Stimulated activated naive CD8-positive, alpha-beta T cell treated with anti-CD3 and anti-CD28 coated beads, Interleukin-15, Interleukin-2, amounts not matched to agents 100 ng/mL and 50 ng/mL, for 24 hours (primary cell): ENCODE measurements around the gene PLEK2.
"Not testable (repeated sequence)": the region's sequence is repeated elsewhere in the genome, so short reads cannot be mapped to it uniquely, and the experiment has no call there.

Experiments used
- H3K27ac Mint-ChIP-seq: one replicate; pipeline ENCODE4 v1.8.0; 2021; ENCODE audit warnings: mild to moderate bottlenecking, mixed read lengths
- H3K27me3 Mint-ChIP-seq: one replicate; pipeline ENCODE4 v1.8.0; 2021; ENCODE audit warnings: mixed read lengths
- H3K36me3 Mint-ChIP-seq: one replicate; pipeline ENCODE4 v1.8.0; 2021; ENCODE audit warnings: low read depth, mixed read lengths
- H3K4me1 Mint-ChIP-seq: one replicate; pipeline ENCODE4 v1.8.0; 2021; ENCODE audit warnings: low read depth, mixed read lengths
- H3K4me3 Mint-ChIP-seq: one replicate; pipeline ENCODE4 v1.8.0; 2021; ENCODE audit warnings: mild to moderate bottlenecking, mixed read lengths
- H3K9me3 Mint-ChIP-seq: one replicate; pipeline ENCODE4 v1.8.0; 2021; ENCODE audit warnings: mixed read lengths

PLEK2 gene

GRCh38 chr14:67365476-67365875, 46.5 kb downstream of the PLEK2 start:
- Mint-ChIP-seq H3K27me3 (no peaks in the 10 kb centered on the region), H3K36me3 (peaks cover 92% of the 10 kb centered on the region), H3K27ac (no peak overlapping the region), H3K9me3 (no peaks in the 10 kb centered on the region), H3K4me1 (peaks cover 74% of the 10 kb centered on the region), H3K4me3 (no peak overlapping the region)

- peak overlapping the region; percentile 96 for H3K4me3 Mint-ChIP-seq
- H3K4me1 Mint-ChIP-seq: peaks cover 68% of the 10 kb centered on the region
- H3K27me3 Mint-ChIP-seq: no peaks in the 10 kb centered on the region
- H3K27ac Mint-ChIP-seq: peak overlapping the region; percentile 95
- no peaks in the 10 kb centered on the region for H3K9me3 Mint-ChIP-seq
- peaks cover 51% of the 10 kb centered on the region for H3K36me3 Mint-ChIP-seq
Observed at GRCh38 chr14:67360470-67361206, 51.3 kb downstream of the PLEK2 start.

- H3K4me1 Mint-ChIP-seq: peaks cover 62% of the 10 kb centered on the region
Observed at GRCh38 chr14:67359775-67360469, 52.0 kb downstream of the PLEK2 start, which contains the start of the genes ATP6V1D and EIF2S1. Gene ATP6V1D (minus strand): TSS chr14:67359804. CDS start chr14:67359698, 106 bp downstream. Gene EIF2S1 (plus strand): TSS chr14:67360328. CDS start chr14:67364768, 4,440 bp downstream.

GRCh38 chr14:67358924-67359774, 52.8 kb downstream of the PLEK2 start:
- peaks cover 36% of the 10 kb centered on the region for H3K36me3 Mint-ChIP-seq
- no peaks in the 10 kb centered on the region for H3K9me3 Mint-ChIP-seq
- H3K27ac Mint-ChIP-seq: peak overlapping the region; percentile 95
- H3K4me3 Mint-ChIP-seq: peak overlapping the region; percentile 96
- peaks cover 54% of the 10 kb centered on the region for H3K4me1 Mint-ChIP-seq
- H3K27me3 Mint-ChIP-seq: no peaks in the 10 kb centered on the region

More at GRCh38 chr14:67359775-67360469, 52.0 kb downstream of the PLEK2 start, which contains the start of the genes ATP6V1D and EIF2S1:
- peaks cover 44% of the 10 kb centered on the region for H3K36me3 Mint-ChIP-seq
- H3K4me3 Mint-ChIP-seq: peak within 1 kb of the TSS; percentile 96
- H3K9me3 Mint-ChIP-seq: no peaks in the 10 kb centered on the region
- H3K27ac Mint-ChIP-seq: peak within 1 kb of the TSS; percentile 95
- H3K27me3 Mint-ChIP-seq: no peaks in the 10 kb centered on the region

GRCh38 chr14:67357969-67358354, 54.0 kb downstream of the PLEK2 start:
- Mint-ChIP-seq H3K27me3 (no peaks in the 10 kb centered on the region), H3K36me3 (peaks cover 25% of the 10 kb centered on the region), H3K27ac (no peak overlapping the region), H3K9me3 (no peaks in the 10 kb centered on the region), H3K4me1 (peaks cover 42% of the 10 kb centered on the region), H3K4me3 (peak overlapping the region; percentile 96)

GRCh38 chr14:67357186-67357968, 54.6 kb downstream of the PLEK2 start:
- H3K27me3 Mint-ChIP-seq: no peaks in the 10 kb centered on the region
- no peaks in the 10 kb centered on the region for H3K9me3 Mint-ChIP-seq
- H3K27ac Mint-ChIP-seq: no peak overlapping the region
- peak overlapping the region; percentile 7 for H3K4me3 Mint-ChIP-seq
- peaks cover 37% of the 10 kb centered on the region for H3K4me1 Mint-ChIP-seq
- peaks cover 20% of the 10 kb centered on the region for H3K36me3 Mint-ChIP-seq

GRCh38 chr14:67352055-67352454, 59.9 kb downstream of the PLEK2 start:
- no peaks in the 10 kb centered on the region for H3K9me3 Mint-ChIP-seq
- H3K36me3 Mint-ChIP-seq: peaks cover 18% of the 10 kb centered on the region
- H3K4me1 Mint-ChIP-seq: peaks cover 4% of the 10 kb centered on the region
- no peak overlapping the region for H3K4me3 Mint-ChIP-seq
- H3K27ac Mint-ChIP-seq: no peak overlapping the region
- no peaks in the 10 kb centered on the region for H3K27me3 Mint-ChIP-seq

- Mint-ChIP-seq H3K36me3 (peaks cover 33% of the 10 kb centered on the region), H3K4me3 (no peak overlapping the region), H3K9me3 (no peaks in the 10 kb centered on the region), H3K4me1 (no peaks in the 10 kb centered on the region), H3K27me3 (no peaks in the 10 kb centered on the region), H3K27ac (no peak overlapping the region)
Observed at GRCh38 chr14:67345583-67345982, 66.4 kb downstream of the PLEK2 start.

GRCh38 chr14:67343601-67344230, 68.2 kb downstream of the PLEK2 start:
- H3K27ac Mint-ChIP-seq: peak overlapping the region; percentile 23
- H3K4me3 Mint-ChIP-seq: no peak overlapping the region
- no peaks in the 10 kb centered on the region for H3K9me3 Mint-ChIP-seq
- H3K36me3 Mint-ChIP-seq: peaks cover 28% of the 10 kb centered on the region
- H3K27me3 Mint-ChIP-seq: no peaks in the 10 kb centered on the region
- H3K4me1 Mint-ChIP-seq: no peaks in the 10 kb centered on the region

GRCh38 chr14:67341231-67341630, 70.7 kb downstream of the PLEK2 start:
- H3K4me1 Mint-ChIP-seq, H3K9me3 Mint-ChIP-seq, H3K27ac Mint-ChIP-seq, H3K4me3 Mint-ChIP-seq, H3K27me3 Mint-ChIP-seq: not testable (repeated sequence)
- H3K36me3 Mint-ChIP-seq: peaks cover 37% of the 10 kb centered on the region
